Measurements from ENCODE around the gene CEP95. TPM values are rescaled to one million over a fixed set of nuclear protein-coding genes. Genes with fewer than 3 reads are reported as not detected.
A peak's percentile ranks its signal among the peaks of the same experiment; 100 is the strongest.

Gene CEP95
- total RNA-seq, 2 experiments from 2014 or later, result 45.4 to 48.1 TPM

Small RNA genes within 50 kb of the gene (microRNA-seq; reads per million reads assigned to microRNA genes)
- gene MIR3064 (ENCODE audit: borderline microRNAs expressed, borderline replicate concordance) (3.2 reads per million, percentile 19 among the genes with 10 or more reads in this experiment), gene MIR5047 (ENCODE audit: borderline microRNAs expressed, borderline replicate concordance) (not detected)

Other genes with a start within 250 kb of the CEP95 start
- 10 to 100 TPM; 14.3 to 16.8 TPM for gene TEX2, start 243.7 kb upstream of the CEP95 start, total RNA-seq
- 10 to 100 TPM; 18.7 to 19.0 TPM for gene PECAM1, start 116.1 kb upstream of the CEP95 start, total RNA-seq
- under 1 TPM in 1 of 2 experiments, not detected in 1; 0.27 TPM for gene MILR1, start 57.9 kb upstream of the CEP95 start, total RNA-seq
- 10 to 100 TPM; 36.6 to 37.5 TPM for gene POLG2, start 9.9 kb upstream of the CEP95 start, total RNA-seq
- gene DDX5, start 688 bp upstream of the CEP95 start, total RNA-seq, result 100 to 1,000 TPM; 797 to 802 TPM
- gene SMURF2, start 155.3 kb downstream of the CEP95 start, total RNA-seq, result 10 to 100 TPM; 17.4 to 18.2 TPM